HG03565 (cell line): ENCODE data around the gene BLNK.
A peak's percentile ranks its signal among the peaks of the same experiment; 100 is the strongest.
"Not testable (repeated sequence)": the region's sequence is repeated elsewhere in the genome, so short reads cannot be mapped to it uniquely, and the experiment has no call there.

Source experiments
- ATAC-seq: cut with Tn5 transposase; IDR thresholded peaks from one replicate; pipeline ENCODE4 v1.9.1; 2021; ENCODE audit warnings: mild to moderate bottlenecking, moderate library complexity; ENCODE audit not compliant: unreplicated experiment

Gene BLNK

GRCh38 chr10:96271016-96271815 is at the start of gene BLNK:
BLNK (minus strand) TSS chr10:96271569; CDS start chr10:96271398, 171 bp downstream.
- peak; percentile 57 for ATAC-seq

DNA sequence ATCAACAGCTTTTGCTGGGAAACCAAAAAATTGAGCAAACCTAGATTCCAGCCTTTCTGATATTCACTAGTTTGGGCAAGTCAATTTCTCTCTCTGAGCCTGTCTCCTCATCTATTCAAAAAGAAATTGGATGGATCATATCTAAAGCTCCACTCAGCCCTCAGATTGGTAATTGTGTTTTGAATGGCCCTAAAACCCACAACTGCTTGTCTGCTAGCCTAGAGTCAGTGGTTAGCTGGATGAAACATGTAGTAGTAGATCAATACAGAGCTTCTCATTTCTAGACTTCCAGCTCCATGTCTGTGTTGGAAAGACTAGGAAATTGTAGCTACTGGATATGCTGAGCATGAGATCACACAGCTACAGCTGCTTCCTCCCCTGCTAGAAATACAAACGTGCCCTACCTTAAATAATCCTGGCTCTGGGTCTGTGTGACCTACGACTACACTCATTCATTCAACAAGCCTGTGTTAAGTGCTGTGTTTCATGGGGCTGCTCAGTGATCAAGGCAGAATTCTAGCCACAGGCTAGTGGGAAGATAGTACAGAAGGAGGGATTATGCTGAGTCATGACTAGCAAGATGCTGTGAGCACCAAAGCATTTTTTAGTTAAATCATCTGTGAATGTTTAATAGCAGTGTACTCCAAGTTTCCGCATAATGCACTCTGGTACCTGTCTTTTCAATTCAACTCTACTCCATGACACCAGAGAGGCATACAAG is 48.5 kb upstream of the BLNK start:
- ATAC-seq, result no peak

DNA sequence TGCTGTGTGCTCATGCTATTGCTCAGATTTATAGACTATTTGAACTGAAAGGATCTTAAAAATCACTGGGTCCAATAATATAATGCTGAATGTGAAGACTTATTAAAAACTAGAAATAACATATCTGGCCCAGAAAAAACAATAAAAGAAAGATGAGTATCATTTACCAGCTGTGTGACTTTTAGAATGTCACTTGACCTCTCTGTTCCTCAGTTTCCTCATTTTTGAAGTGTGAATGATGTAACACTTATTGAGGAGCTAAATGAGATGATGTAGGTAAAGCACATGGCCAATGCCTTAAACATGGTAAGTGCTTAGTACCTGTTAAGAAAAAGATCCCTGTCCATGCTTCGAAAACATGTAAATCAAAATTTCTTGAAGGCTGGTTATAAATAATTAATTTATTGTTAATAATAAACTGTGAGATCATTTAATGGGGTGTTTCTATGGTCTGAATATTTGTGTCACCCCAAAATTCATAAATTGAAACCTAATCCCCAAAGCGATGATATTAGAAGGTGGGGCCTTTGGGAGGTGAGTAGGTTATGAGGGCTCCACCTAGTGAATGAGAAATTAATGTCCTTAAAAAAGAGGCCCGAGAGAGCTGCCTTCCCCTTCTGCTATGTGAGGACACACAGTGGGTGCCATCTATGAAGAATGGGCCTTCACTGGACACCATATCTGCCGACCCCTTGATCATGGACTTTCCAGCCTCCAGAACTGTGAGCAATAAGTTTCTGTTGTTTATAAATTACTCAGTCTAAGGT is 45.9 kb upstream of the BLNK start:
- no peak for ATAC-seq

DNA sequence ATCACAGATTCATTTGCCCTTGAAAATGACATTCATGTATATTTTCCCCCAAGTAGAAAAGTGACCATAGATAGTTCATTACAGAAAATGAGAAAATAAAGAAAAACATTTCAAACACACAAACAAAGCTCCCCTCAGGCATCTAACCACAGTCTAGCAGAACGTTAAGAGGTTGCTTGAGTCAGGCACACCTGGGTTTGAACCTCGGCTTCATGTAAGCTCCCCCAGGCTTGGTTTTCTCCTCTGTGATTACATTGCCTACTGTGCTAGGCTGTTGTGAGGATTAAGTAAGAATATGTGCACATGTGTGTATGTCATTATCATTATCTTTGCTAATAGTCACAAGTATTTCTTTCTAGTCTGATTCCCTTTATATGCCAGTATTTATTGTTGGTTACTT is 42.0 kb upstream of the BLNK start:
- ATAC-seq, result no peak

DNA sequence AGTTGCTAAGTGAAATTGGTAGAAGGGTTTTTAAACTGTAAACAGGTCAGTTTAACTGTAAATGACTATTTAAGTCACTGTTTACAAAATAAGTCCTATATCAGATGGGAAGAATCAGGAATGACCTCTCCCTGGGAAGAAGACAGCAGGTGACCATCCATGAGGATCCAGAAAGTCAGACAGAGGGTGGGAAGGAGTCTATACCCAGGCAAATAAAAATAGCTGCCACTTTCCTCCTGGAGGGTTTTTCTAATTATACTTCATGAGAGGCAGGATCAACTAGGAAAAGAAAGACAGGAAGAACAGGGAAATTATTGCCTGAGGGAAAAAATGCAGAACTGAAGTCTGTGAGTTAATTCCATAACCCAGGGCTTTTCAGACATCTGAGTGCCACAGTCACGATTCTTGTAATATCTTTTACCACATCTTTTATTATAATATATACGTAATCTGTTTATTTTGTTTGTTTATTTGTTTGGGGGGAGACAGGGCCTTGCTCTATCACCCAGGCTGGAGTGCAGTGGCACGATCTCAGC is 39.9 kb upstream of the BLNK start:
- ATAC-seq, result no peak

- ATAC-seq, result no peak
These were observed 38.9 kb upstream of the BLNK start for GRCh38 chr10:96310321-96310669.

DNA sequence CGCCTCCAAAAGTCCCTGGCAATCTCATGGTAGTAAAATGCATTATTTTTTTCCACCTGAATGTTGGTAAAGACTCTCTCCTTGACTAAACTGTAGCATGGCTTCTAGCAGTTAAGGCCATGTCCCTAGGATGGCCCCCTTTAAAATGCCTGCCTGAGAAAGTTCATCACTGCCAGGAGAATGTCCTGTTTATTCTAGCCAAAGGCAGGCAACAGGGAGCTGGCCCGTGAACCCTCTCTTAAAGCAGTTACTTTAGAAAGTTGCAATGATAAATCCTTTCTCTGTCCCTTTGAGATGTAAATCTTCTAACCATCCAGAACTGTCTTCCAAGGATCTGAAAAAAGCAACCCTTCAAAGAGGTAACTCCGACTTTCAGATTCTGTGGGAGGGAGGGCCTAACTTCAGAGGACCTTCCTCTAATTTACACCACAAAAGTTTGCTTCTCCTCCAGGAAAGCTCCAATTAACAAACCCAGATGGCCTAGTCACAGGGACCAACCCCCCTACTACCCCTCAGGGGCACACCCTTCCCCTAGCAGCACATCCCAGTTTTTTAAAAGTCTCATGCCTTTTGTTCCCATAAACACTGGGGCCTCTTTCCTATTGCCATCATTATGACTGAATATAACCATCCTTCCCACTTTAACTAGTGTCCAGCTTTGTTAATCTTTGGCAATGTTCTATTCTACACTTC is 38.4 kb upstream of the BLNK start:
- ATAC-seq, result no peak

GRCh38 chr10:96308854-96309253 is 37.5 kb upstream of the BLNK start:
- ATAC-seq, result not testable (repeated sequence)

- ATAC-seq, result no peak
These were observed 35.1 kb upstream of the BLNK start for GRCh38 chr10:96306516-96306915.

DNA sequence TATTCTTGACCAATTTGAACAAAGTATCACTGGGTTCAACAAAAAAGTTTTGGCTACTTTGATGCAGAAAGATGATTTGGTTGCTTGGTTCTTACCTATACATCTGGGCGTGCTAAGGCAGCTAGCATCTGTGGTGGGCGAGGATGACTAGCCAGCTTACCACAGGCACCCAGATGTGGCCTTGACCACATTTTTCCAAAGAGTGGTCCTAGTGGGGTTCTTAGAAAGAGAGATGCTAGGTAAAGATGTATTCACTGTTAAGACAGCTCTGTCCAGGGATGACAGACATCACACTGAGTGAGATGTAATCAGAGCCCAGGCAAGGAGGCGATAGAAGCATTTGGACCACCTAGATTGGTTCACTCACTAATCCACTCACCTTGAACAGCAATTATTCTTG is 33.6 kb upstream of the BLNK start:
- ATAC-seq, result no peak

GRCh38 chr10:96304230-96304629 is 32.9 kb upstream of the BLNK start, which contains the start of gene DNTT:
DNTT (plus strand) TSS chr10:96304434; CDS start chr10:96304498, 64 bp downstream.
- ATAC-seq, result no peak

- no peak for ATAC-seq
These were observed 30.2 kb upstream of the BLNK start for GRCh38 chr10:96301616-96302015.

DNA sequence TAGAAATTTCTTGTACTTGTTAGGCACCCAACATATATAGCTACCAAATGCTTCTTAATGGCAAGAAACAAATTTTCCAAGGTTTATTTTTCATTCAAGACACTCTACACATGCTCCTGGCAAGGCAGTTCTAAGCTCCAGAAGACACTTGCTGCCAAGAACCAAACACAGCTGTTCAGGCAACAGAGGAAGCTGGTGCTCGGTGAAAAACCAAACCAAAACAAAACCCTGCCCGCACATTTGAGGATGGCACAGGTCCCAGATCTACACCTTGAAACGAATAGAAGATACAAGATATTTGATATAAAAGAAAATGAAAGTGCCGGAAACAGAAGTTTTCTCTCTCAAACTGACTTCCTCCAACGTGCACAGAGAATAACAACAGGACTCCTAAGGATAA is 28.0 kb upstream of the BLNK start:
- ATAC-seq, result no peak

DNA sequence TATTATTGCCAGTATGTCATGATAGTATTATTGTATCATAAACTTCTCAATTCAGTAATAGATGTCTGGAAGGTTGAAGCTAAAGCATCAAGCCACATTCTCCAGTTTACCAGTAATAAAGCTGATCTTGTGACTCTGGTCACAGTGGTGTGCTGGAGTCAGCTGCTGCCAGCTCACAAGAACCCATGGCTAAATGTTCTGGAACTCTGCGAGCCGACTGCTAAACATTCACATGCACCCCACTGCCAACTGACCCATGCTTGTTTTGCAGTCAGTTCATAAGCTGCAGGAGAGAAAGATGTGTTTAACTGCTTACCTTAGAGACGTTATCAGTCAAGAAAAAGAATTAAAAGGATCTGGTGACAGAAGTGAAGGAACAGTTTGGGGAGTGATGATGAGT is 27.0 kb upstream of the BLNK start:
- no peak for ATAC-seq

DNA sequence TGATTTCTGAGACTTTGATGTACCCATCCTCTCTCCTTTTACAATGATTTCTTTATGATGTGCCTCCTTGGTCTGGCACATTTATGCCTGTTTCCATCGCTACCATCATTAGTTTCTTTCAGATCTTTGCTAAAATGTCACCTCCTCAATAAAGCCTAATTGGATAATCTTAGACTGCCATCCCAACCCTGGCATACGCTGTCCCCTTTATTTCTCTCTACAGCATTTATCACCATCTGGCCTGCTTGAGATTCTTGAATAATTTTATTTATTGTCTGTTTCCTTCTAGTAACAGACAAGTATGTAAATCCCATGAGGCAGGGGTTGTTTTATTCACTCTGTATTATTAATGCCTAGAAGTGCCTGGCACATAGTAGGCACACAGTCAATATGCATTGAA is 26.1 kb upstream of the BLNK start:
- ATAC-seq, result no peak

- no peak for ATAC-seq
These were observed 24.1 kb upstream of the BLNK start for GRCh38 chr10:96295475-96295874.

DNA sequence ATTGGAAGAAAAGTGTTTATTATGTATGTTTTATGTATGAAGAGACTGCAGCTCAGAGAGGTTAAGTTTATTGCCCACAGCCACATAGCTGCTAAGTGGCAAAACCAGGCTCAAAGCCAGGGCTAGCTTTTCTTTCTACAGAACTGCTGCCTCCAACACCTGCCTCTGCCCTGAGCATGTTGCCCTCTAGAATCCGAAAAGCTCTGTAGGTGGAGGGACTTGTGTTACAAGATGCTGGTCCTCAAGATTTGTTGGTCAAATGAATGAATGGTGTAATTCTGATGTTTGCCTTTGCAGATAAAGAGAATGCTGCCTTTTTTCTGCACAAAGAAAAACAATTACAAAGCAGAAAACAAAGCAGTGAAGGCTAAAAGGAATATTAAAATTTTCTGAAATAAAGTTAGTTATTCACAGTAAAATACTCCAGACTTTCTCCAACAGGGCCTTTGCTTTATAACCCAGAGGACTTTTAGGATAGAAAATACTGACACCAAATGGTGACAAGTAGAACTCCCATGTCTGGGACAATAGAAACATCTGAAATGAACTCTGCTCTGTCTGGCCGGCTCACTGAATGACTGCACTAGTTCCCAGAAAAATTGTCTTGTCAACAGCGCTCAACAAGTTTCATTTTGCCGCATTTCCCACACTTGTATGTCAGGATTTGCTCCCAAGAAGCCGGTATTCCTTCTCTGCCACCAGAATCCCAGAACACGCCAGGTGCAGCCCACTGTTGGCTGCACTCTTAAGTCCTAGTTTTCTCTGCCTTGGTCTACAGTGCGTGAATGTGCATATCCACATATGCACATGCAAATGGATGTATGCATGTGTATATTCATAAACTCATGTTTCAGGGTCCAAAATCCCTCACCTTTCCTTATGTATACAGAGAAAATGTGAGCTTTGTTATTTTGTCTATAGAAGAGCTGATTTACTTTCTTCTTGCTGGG is 21.9 kb upstream of the BLNK start:
- ATAC-seq, result peak; percentile 36

DNA sequence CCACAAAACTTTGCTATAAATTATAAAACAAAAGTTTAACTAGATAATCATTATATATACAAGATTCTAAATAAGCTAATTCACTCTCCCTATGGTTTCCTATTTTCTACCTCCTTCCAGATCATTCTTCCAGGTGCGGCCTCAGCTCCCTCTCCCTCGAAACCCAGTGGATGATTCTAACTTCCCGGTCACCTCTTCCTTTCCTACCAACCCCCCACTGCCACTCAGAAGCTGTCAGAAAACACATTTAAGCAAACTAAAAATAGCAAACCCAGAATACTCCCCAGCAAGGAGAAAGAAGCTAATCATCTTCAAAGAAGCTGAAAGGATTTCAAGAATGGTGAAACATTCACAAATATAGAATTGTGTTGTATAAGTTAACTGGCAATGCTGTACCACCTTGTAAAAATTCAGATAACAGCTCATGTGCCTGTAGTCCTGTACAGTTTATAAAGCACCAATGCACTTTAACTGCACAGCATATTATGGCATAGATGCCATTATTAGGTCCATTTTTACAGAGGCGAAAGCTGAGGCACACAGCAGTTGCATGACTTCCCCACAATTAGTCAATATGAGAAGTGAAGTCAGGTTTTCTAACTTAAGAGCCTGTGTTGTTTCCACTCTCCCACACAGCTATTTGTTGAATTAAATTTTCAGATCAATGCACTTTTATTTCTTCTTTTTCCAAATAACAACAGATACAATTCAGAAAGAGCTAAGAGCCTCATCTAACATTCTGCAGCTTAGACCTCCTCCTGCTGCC is 19.2 kb upstream of the BLNK start:
- ATAC-seq, result peak; percentile 32
